Activated gamma-delta T cell treated with anti-CD3 and anti-CD28 coated beads, Interleukin-2, amount 50 U/mL, for 16 hours (primary cell): ENCODE results near the gene CENPP.

Source experiments
- DNase-seq: peaks from one replicate; pipeline ENCODE4 v3.0.0-alpha.2; 2020; ENCODE audit warnings: low read depth

CENPP gene

DNA sequence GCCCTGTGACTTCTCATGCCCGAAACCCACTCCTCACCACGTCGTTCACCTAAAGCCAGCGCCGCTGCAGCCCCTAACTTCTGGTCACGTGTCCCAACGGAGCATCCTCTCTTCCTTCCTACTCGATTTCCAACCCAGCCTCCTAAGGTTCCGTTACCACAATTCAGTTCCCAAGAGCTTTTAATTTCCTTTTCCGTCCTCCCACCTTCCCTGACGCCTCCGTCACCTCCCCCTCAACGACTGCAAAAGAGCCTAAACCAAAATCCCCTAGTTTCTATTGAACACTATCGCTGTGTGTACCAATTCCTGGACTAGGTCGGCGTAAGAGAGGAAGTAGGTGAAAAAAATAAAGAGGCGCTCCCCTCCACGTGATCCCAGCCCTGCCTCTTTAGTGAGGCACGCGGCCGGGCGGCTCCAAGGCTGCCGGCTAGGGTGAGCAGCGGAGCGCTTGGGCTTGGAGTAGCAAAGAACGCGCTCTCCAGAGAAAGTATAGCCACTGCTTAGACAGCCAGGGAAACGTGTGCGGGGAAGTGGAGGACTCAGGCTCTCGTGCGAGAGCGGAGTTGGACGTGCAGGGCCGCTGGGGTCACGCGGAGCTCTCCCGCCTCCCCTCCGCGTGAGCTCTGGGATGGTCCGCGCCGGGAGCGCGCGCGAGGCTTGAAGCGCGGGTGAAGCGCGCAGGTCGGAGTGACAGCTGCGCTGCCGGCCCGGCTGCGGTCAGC lies at the start of gene CENPP, which contains the start of gene NOL8:
Gene CENPP, plus strand, starts transcription at position 685 of the 722 bp plus-strand sequence.
Gene NOL8, minus strand, starts transcription at position 82 of the 722 bp plus-strand sequence. CDS start 1,189 bp downstream, outside the sequence.
- peak; percentile 67 for DNase-seq

- DNase-seq, result no peak
These were observed 49.3 kb upstream of the CENPP start for GRCh38 chr9:92276331-92277032.

- DNase-seq, result no peak
These were observed 47.6 kb upstream of the CENPP start for GRCh38 chr9:92278110-92278509.

DNA sequence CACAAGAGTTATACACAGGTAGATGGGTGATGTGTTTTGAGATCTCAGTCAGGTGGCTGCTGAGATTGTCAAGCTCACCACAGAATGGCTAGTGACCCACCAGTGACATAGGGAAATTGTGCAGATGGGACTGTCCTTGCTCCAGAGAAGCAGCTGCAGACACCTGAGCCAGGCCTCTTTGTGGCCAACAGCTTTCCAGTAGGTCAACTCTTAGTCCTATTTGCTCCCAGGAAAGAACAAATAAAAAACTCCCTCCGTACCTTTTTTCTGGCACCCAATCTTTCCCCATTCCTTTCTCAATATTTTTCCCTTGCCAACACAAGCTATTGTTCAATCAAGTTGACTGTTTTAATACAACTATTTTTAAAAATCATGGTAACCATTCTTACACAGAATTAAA lies 46.5 kb upstream of the CENPP start:
- no peak for DNase-seq

DNA sequence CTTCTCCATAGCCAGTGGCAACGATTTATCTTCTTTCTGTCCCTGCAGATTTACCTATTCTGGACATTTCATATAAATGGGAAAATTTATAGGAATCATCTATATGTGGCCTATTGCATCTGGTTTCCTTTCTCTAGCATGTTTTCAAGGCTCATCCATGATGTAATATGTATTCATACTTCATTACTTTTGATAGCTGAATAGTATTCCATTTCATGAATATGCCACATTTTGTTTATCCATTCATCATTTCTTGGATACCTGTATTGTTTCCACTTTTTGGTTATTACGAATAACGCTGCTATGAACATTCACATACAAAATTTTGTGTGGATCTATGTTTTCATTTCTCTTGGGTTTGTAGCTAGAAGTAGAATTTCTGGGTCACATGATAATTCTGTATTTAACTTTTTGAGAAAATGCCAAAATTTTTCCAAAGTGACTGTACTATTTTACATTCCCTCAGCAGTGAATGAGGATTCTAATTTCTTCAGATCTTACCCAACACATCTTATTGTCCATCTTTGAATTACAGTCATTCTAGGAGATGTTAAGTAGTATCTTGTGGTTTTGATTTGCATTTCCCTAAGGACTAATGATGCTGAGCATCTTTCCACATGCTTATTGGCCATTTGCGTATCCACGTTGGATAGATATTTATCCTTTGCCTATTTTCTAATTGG lies 35.9 kb upstream of the CENPP start:
- no peak for DNase-seq

DNA sequence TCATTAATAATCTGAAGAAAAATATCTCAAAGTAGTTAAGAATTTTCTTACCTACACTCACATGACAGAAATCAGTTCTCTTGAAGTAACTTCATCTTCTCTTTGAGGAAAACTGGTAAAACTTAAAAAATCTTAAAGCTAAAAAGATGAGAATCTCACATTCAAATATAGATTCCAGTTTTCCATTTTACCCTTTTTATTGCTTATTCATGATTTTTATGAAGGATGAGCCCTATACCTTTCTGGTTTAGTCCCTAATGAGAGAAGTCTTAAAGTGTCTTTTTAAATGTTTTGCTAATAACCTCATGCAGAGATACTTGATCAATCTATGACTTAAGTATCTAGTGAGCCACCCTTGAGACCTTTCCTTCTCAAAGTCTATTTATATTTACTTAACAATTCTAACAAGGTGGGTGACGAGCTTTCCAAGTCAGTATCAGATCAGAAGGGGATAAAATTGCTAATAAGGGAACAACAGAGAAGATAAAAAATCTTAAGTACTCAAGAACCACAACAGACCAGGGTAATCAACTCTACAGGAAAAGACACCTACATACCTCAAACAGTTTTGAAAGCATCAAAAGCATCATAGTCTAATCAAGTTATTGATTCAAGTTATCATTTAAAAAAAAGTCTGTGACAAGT lies 34.8 kb upstream of the CENPP start:
- no peak for DNase-seq

DNA sequence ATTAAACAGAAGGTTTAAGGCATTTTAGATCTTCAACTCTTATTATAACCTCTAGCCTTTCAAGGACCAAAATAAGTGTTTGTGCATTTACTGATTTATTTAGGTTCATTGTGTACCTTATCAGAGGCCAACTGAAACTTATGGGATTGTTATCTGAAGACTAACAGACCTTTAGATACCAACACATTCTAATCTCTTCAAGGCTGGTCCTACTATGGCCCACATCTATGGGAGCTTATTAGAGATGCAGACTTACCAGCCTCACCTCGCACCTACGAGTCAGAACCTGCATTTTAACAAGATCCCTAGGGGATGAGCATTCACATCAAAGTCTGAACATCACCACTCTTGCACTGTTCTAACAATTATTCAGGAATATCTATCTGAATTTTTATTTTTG lies 34.2 kb upstream of the CENPP start:
- DNase-seq, result no peak

DNA sequence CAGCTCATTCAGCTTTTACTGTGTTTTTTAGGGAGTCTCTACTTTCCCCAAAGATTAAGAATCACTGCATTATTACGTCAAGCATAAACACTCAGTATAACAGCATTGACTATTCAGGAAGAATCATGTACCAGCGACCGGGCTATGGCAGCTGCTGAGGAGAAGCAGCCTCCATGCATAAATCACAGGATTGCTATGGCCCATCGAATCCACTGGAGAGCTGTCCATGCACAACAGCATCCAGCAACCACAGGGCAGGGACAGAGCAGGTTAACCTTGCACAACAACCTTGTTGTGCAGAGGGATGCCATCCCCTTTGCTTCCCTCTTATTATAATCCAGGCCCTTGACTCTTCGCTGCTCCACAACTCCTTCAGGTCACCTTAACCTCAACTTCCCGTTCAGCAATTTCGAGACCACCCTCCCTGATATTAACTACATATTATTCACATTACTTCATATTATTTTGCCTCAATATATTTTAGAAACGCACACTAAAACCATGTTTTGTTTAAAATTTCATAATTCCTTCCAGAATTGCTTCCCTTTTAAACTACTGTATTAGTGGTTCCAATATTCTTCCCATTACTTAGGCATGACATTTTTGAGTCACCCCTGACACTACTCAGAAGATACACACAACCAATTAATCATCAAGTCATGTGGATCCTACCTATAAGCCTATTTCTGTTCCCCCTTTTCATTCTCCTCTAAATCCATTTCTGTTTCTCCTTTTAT lies 33.2 kb upstream of the CENPP start:
- DNase-seq, result no peak

DNA sequence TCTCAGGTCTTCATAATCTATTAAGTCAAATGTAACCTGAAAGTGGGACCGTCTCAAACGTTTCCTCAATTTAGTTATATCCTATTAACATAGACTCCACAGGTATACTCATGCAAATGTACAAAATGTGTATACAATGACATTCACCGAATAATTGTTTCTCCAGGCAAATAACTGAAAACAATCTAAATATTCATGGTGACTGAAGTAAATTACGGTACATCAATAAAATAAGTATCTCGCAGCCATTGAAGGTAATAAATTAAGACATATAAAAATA lies 32.7 kb upstream of the CENPP start:
- no peak for DNase-seq

- peak; percentile 100 for DNase-seq
These were observed 32.1 kb upstream of the CENPP start, which contains the start of gene IARS1 for GRCh38 chr9:92293452-92294296. TSS of gene IARS1 (minus strand) at chr9:92293697. CDS start at chr9:92289419, 4,278 bp downstream.

- no peak for DNase-seq
These were observed 31.5 kb upstream of the CENPP start for GRCh38 chr9:92294297-92294676.

DNA sequence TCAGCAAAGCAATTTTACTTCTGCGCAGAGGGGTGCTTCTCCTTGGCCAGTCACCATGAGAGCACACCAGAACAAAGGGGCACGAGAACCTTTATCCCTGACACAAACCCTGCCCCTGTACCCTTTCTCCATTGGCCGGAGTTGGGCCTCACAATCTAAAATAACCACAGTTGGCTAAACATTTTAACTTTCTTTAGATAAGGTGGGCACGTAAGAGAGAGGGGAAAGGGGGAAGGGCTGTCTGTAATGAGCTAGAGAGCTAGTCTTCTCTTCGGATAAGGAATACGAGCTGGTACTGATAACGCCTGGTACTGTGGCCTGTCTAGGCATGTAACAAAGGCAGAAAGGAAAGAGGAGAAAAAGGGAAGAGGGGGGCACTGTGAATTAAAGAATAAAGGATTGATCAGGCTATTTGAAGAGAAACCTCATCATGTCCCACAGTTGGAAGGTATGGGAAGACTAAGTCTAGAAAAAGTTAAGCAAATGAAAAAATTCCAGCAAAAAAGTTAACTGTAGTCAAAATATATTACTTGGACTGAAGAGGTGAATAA lies 30.4 kb upstream of the CENPP start:
- DNase-seq, result no peak

DNA sequence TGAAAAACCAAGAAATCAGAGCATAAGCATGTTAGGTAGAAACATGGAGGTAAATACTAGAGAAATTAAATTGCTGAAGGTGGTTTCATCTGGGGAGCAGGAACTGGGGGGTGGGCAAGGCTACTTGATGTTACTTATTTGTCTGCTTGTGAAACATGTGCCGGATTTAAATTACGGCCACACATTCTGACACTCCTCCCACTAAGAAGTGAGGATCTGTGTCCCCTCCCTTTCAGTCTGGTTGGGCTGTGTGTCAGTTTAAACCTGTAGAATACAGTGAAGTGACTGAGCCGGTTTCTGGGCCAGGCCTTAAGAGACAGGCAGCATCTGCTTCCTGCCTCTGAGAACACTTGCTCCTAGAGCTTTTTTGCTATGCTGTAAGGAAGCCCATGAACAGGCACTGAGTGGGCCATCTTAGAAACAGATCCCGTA lies 29.9 kb upstream of the CENPP start:
- DNase-seq, result no peak

DNA sequence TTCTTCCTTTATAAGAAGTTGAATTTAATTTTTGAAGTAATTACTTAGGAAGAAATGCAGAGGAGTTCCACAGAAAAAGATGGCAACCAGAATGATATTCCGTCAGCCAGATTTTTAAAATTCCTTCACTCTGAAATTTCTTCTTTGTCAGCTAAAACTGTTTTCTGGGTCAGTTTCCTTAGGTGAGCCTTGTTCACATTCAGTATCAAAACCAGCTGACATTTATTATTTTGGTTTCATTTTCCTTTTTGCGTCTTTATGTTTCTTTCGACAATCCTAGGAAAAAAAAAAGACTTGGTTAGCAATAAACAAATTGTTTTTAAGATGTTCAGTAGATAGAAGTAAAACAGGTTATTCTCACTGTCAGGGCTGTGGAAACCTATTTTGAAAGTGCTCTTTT lies 28.1 kb upstream of the CENPP start:
- DNase-seq, result no peak

DNA sequence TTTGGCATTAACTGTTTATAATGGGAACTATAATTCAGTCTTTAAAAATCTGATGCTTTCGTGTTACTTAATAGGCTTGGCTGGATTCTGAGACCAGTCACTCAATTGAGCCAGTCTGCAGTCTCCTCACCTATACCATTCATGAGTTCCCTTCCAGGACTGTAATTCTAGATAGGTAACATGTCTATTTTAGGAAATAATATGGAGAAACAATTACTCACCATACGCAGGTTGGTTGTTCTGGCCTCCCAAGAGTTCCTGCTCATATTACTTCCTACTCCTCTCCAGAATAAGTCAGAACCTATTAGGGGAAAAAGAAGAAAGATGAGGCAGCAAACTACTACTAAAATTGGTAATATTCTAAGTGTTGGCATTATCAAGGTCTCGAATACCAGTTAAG lies 27.7 kb upstream of the CENPP start:
- DNase-seq, result no peak

- no peak for DNase-seq
These were observed 26.6 kb upstream of the CENPP start for GRCh38 chr9:92299116-92299515.

DNA sequence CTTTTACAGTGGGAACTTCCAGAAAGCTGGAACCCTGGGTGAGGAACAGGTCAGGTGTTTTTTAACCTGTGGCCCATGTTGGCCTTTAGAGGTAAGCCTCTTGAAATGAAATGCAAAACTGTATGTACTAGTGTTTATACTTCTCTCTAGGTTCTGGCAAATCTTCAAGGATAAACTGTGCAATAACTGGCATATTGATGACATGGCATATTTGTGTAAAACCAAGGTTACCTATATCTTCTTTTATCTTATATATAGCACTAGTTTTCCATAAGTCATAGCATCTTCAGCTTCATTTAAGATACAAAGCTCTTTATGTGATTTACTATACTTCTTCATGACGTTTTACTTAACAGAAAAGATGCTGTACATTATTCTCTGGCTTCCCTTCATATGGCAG lies 24.8 kb upstream of the CENPP start:
- DNase-seq, result no peak

DNA sequence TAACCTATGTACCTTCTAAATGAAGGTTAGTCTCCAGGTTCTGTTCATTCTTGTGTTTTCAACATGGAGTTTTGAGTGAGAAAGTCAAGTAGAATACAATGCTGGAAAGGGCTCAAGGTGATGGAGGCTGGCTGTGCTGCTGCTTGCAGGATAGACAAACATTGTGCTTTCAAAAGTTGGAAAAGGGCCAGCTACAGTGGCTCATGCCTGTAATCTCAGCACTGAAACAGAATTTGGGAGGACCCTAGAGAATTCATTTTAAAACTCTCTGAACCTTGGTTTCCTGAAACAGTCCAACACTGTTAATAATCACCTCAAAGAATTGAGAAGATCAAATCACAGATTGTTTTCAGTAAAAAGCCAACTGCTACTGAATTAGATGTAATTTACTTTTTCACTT lies 16.9 kb upstream of the CENPP start:
- DNase-seq, result no peak

DNA sequence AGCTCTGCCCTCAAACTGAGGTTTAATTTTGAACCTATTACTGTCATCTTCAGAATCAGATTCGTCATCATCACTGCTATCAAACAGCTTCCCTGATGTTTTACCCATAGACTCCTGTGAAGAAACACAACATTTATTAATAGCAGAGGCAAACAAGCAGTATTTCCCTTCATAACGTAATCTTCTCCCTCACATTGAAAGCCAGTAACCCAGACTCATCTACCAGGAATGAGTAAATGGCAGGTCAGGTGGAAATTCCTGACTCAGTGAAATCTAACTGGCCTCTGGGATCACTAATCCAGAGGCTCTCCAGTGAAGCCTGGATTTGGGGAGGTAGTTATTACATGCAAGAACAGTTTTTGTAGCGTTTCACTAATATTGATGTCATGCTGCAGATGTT lies 15.2 kb upstream of the CENPP start:
- DNase-seq, result no peak

DNA sequence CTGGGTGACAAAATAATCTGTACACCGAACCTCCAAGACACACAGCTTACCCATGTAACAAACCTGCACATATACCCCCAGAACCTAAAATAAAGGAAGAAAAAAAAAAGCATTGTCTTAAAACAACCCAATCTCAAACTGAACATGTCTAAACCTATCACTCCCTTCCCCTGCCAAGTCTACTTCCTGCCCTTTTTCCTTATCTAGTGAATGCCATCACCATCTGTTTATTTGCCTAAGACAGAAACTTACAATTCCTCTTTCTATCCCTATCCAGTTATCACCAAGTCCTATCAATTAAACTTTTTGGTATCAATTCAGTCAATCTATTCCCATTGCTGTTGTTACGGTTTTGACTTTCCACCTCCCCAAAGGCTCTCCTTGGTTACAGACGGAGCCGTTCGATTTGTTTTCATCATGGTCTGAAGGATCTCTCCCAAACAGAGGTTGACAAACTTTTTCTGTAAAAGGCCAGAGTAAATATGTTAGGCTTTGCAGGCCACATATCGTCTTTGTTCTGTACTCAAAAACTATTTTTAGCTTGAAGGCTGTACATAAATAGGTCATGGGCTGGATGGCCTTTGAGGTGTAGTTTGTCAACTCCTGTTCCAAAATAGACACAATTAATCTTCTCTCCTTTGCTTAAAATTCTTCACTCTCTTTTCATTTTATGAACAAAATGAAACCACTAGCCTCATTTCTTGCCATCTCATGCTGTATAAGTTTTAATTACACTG lies 12.7 kb upstream of the CENPP start:
- DNase-seq, result no peak
